Right lobe of liver (tissue), 6 donors: ENCODE measurements around the gene UHRF2. TPM values are rescaled to one million over a fixed set of nuclear protein-coding genes. Genes with fewer than 3 reads are reported as not detected.

Experiments used
- ATAC-seq, 4 donors: fragments of 200-7000 bp; cut with Tn5 transposase; one replicate each; pipeline ENCODE4 v1.9.1; 2020; ENCODE audit warnings: mild to moderate bottlenecking in 4 of 4, moderate library complexity in 4 of 4
- DNase-seq, 3 donors: peaks; one replicate each; pipeline ENCODE4 v3.0.0-alpha.2; 2020
- H3K27ac ChIP-seq, 3 donors: fragments of 200-600 bp; one replicate each; pipeline ENCODE4 v1.8.0; 2022
- H3K27me3 ChIP-seq, 2 donors: fragments of 200-600 bp; one replicate each; pipeline ENCODE4 v1.8.0; 2022
- H3K36me3 ChIP-seq, 4 donors: fragments of 200-600 bp; sonication (generic) in 1 of 4; one replicate each; pipeline versions ENCODE4 v1.5.1 to v1.8.0; 2017 to 2022; ENCODE audit warnings: control low read depth in 1 of 4
- H3K4me1 ChIP-seq, 4 donors: fragments of 200-600 bp; sonication (generic) in 1 of 4; one replicate each; pipeline versions ENCODE4 v1.5.1 to v1.8.0; 2017 to 2022; ENCODE audit warnings: control low read depth in 1 of 4
- H3K4me3 ChIP-seq, 3 donors: fragments of 200-600 bp; one replicate each; pipeline ENCODE4 v1.8.0; 2022
- H3K9me3 ChIP-seq, 4 donors: fragments of 200-600 bp; sonication (generic) in 1 of 4; one replicate each; pipeline versions ENCODE4 v1.5.1 to v1.8.0; 2017 to 2022; ENCODE audit warnings: control low read depth in 1 of 4
- POLR2A ChIP-seq: fragments of 450-650 bp; IDR thresholded peaks from one replicate; pipeline ENCODE4 v1.6.1; 2017; ENCODE audit warnings: antibody characterized with exemption, mild to moderate bottlenecking
- WGBS: methylation state at CpG from one replicate; pipeline ENCODE4 v1.1.6; 2018; ENCODE audit warnings: low coverage, low lambda C conversion rate; ENCODE audit not compliant: insufficient coverage; ENCODE audit errors: missing lambda C conversion rate; 5-methylcytosine and 5-hydroxymethylcytosine counted together
- intact Hi-C, 2 donors: fragments of 100-400 bp; cut with DNase I; formaldehyde crosslinking; loops; one replicate each; pipeline versions ENCODE4 v1.11.2 to v1.14.1; 2022
- total RNA-seq, 6 experiments: library from RNA; depleted of rRNA in 2 of 6; stranded (reverse); fragments of >200 nt in 2 of 6; fragmentation: NEBNext Ultra II Directional in 3 of 6; extraction: Animal tissue kit (Norgen Biotek cat#: 25700) in 3 of 6; gene quantifications; one replicate each; pipeline versions ENCODE4 v1.1.0 to v1.2.4, GENCODE V29; 2016 to 2023
- TF ChIP-seq, protein P1 (sequence below), 4 donors: fragments of 200-600 bp in 3 of 4; fragments of 450-650 bp in 1 of 4; IDR thresholded peaks; one replicate each; pipeline versions ENCODE4 v1.5.1 to v1.8.0; 2016 to 2022; ENCODE audit warnings: antibody characterized with exemption in 4 of 4, mild to moderate bottlenecking in 2 of 4
- donor health status: DM: no; HTN: yes; CAD: no.
- donor health status: DM: no; HTN: no; CAD: no.
- donor health status: DM: no; HTN: no; CAD: no.
- donor health status: DM: no; HTN: yes; CAD: no.
- donor health status: DM: no; HTN: yes; CAD: no.

UHRF2 gene
- total RNA-seq, 6 experiments from 2014 or later: 12.6 to 18.8 (median 17.1) TPM

DNA sequence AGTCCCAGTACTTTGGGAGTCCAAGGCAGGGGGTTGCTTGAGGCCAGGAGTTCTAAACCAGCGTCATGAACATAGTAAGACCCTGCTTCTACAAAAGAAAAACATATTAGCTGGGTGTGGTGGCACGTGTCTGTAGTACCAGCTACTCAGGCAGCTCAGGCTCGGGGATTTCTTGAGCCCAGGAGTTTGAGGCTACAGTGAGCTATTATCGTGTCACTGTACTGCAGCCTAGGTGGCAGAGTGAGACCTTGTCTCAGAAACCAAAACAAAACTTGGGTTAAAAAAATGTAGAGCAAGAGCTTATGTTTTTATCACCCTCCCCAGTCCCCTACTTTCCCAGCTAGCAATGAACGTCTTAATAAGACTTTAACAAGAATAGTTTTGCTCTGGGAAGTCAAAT, 46.7 kb downstream of the UHRF2 start:
- Histone ChIP-seq H3K4me1 (no peaks in the 10 kb centered on the region), H3K36me3 (no peaks in the 10 kb centered on the region), H3K27ac (no peak overlapping the region), H3K9me3 (no peaks in the 10 kb centered on the region), H3K27me3 (no peaks in the 10 kb centered on the region), H3K4me3 (no peak overlapping the region)
- ATAC-seq (no peak), DNase-seq (no peak)
- TF ChIP-seq, protein P1, sequence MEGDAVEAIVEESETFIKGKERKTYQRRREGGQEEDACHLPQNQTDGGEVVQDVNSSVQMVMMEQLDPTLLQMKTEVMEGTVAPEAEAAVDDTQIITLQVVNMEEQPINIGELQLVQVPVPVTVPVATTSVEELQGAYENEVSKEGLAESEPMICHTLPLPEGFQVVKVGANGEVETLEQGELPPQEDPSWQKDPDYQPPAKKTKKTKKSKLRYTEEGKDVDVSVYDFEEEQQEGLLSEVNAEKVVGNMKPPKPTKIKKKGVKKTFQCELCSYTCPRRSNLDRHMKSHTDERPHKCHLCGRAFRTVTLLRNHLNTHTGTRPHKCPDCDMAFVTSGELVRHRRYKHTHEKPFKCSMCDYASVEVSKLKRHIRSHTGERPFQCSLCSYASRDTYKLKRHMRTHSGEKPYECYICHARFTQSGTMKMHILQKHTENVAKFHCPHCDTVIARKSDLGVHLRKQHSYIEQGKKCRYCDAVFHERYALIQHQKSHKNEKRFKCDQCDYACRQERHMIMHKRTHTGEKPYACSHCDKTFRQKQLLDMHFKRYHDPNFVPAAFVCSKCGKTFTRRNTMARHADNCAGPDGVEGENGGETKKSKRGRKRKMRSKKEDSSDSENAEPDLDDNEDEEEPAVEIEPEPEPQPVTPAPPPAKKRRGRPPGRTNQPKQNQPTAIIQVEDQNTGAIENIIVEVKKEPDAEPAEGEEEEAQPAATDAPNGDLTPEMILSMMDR (IDR thresholded peaks at IDR 0.05): no peak
- TF ChIP-seq POLR2A: no peak
- intact Hi-C loops: no loop called here
- 96% methylated on average over 2 of the region's 5 CpGs for WGBS

DNA sequence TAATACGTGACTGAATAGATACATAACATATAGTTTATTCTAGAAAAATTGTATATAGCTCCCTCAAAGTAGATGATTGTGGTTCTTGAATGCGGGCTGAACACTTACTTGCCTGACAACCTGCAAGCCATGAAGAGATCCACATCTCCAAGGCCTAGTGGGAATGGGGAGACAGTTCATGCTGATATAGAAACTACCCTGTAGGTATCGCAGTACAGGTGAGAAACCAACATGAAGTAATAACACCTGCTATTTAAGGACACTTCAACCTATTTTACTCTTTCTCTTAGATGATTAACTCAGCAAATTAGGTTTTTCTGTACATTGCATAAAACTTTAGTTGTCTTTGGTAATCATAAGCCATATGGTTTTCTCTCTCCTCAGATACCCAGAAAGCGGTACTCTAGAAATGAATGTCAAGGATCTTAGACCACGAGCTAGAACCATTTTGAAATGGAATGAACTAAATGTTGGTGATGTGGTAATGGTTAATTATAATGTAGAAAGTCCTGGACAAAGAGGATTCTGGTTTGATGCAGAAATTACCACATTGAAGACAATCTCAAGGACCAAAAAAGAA, 47.3 kb downstream of the UHRF2 start:
- ATAC-seq: no peak
- Histone ChIP-seq H3K4me1 (no peaks in the 10 kb centered on the region), H3K36me3 (no peaks in the 10 kb centered on the region), H3K27me3 (no peaks in the 10 kb centered on the region), H3K9me3 (no peaks in the 10 kb centered on the region), H3K4me3 (no peak overlapping the region), H3K27ac (no peak overlapping the region)
- DNase-seq: no peak
- 88% methylated on average over 5 of the region's 5 CpGs for WGBS
- no peak for TF ChIP-seq POLR2A
- TF ChIP-seq, protein P1 (IDR thresholded peaks at IDR 0.05): no peak
- intact Hi-C loops: no loop called here

DNA sequence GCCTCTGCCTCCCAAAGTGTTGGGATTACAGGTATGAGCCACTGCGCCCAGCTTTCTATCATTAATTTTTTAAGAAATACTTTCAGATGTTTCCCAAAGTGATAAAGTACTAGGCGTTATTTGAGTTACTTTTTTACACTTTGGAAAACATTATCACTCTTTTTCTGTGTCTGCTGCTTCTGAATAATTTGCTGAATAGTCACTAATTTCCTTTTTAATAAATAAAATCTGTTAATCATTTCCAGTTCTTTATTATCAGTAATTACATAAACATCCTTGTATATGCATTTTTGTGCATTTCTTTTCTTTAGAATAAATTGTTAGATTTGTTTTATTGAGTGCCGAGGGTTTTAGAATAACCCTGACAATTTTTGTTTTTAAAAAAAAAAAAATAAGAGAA, 48.6 kb downstream of the UHRF2 start:
- no peaks in the 10 kb centered on the region for H3K9me3 ChIP-seq
- H3K4me1 ChIP-seq: no peaks in the 10 kb centered on the region
- H3K27ac ChIP-seq: no peak overlapping the region
- 79% methylated on average over 2 of the region's 3 CpGs for WGBS
- no peaks in the 10 kb centered on the region for H3K27me3 ChIP-seq
- TF ChIP-seq POLR2A: no peak
- intact Hi-C loops: no loop called here
- no peaks in the 10 kb centered on the region for H3K36me3 ChIP-seq
- no peak for DNase-seq
- ATAC-seq: no peak
- H3K4me3 ChIP-seq: no peak overlapping the region

DNA sequence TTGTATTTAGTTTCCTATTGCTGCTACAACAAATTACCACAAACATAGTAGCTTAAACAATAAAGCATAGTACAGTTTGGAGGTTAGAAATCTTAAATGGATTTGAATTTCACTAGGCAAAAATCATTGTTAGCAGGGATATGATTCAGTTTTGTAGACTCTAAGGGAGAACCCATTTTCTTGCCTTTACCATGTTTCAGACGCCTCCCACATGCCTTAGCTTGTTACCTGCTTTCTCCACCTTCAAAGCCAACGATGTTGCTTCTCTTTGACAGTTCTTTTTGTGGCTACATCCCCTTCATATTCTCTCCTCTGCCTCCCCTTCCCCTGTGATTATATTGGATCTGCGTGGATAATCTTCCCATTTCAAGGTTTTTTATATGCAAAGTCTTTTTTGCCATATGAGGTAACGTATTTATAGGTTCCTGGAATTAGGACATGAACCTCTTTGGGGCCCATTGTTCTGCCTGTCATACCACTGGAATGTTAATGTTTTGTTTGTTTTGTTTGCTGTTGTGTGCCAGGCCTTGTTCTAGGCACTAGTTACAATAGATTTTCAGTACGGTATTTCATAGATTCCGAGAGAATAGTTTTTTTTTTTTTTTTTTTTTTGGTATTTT, 54.1 kb downstream of the UHRF2 start:
- TF ChIP-seq, protein P1 (IDR thresholded peaks at IDR 0.05): no peak
- no peak for TF ChIP-seq POLR2A
- ATAC-seq (no peak), DNase-seq (no peak)
- 94% methylated on average over 6 of the region's 6 CpGs for WGBS
- no peaks in the 10 kb centered on the region for H3K27me3 ChIP-seq
- intact Hi-C loops: no loop called here
- no peak overlapping the region for H3K27ac ChIP-seq
- H3K36me3 ChIP-seq: no peaks in the 10 kb centered on the region
- H3K9me3 ChIP-seq: no peaks in the 10 kb centered on the region
- H3K4me1 ChIP-seq: no peaks in the 10 kb centered on the region
- no peak overlapping the region for H3K4me3 ChIP-seq

DNA sequence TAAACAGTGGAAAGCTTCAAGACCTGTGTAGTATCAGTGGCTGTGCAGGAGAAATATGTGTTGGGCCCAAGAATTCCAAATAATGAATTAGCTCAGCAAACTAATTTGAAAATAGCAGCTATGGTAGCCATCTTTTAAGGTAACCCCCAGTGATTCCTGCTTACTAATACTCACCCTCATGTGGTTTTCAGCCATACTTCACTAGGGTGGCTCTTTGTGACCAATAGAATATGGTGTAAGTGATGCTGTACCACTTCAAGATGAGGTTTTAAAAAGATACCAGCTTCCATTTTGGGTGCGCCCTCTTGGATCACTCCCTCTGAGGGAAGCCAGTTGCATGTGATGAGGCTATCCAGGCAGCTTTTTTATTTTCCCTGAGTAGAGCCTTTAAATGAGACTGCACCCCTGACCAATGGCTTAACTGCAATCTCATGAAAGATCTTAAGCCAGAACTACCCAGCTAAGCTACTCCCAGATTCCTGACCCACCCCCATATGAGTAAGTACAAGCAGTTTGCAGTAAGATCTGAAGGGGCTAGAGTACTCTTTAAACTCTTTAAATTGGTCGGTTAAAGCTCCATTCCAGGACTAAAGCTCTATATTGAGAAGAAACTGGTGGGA, 58.3 kb downstream of the UHRF2 start:
- no peaks in the 10 kb centered on the region for H3K9me3 ChIP-seq
- no peak overlapping the region for H3K4me3 ChIP-seq
- H3K4me1 ChIP-seq: no peaks in the 10 kb centered on the region
- intact Hi-C loops: no loop called here
- no peak for ATAC-seq
- TF ChIP-seq POLR2A: no peak
- TF ChIP-seq, protein P1 (IDR thresholded peaks at IDR 0.05): no peak
- H3K27me3 ChIP-seq: no peaks in the 10 kb centered on the region
- WGBS: 83% methylated on average over 2 of the region's 2 CpGs
- DNase-seq: no peak
- no peak overlapping the region for H3K27ac ChIP-seq
- H3K36me3 ChIP-seq: no peaks in the 10 kb centered on the region
